HFF-Myc (cell line): ENCODE measurements around the gene AP1S2.

Experiments
- DNase-seq: peaks from one replicate; pipeline ENCODE4 v3.0.0-alpha.2; 2011; ENCODE audit warnings: low read depth; ENCODE audit errors: extremely low read depth
- H3K4me3 ChIP-seq: replicated peaks from 2 replicates; pipeline ENCODE4 v1.5.1; 2011; ENCODE audit warnings: low read depth, mild to moderate bottlenecking, control low read depth, low read length
- TF ChIP-seq, protein P1 (sequence below): IDR thresholded peaks from 2 replicates; pipeline ENCODE4 v1.5.1; 2012; ENCODE audit warnings: mild to moderate bottlenecking, low read depth, low read length, control low read depth; ENCODE audit errors: missing control alignments

The AP1S2 gene

DNA sequence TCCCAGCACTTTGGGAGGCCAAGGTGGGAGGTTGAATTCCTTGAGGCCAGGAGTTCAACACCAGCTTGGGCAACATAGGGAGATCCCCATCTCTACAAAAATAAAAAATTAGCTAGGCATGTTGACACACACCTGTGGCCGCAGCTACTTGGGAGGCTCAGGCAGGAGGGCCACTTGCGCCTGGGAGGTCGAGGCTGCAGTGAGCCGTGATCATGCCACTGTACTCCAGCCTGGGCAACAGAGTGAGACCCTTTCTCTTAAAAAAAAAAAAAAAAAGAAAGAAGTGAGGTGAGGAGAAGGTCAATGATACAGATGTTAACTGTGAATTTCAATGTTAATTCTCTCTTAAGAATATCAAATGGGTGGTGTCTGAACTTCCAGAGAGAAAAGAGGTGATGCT, 15.1 kb upstream of the AP1S2 start:
- no peak overlapping the region for H3K4me3 ChIP-seq
- TF ChIP-seq, protein P1, sequence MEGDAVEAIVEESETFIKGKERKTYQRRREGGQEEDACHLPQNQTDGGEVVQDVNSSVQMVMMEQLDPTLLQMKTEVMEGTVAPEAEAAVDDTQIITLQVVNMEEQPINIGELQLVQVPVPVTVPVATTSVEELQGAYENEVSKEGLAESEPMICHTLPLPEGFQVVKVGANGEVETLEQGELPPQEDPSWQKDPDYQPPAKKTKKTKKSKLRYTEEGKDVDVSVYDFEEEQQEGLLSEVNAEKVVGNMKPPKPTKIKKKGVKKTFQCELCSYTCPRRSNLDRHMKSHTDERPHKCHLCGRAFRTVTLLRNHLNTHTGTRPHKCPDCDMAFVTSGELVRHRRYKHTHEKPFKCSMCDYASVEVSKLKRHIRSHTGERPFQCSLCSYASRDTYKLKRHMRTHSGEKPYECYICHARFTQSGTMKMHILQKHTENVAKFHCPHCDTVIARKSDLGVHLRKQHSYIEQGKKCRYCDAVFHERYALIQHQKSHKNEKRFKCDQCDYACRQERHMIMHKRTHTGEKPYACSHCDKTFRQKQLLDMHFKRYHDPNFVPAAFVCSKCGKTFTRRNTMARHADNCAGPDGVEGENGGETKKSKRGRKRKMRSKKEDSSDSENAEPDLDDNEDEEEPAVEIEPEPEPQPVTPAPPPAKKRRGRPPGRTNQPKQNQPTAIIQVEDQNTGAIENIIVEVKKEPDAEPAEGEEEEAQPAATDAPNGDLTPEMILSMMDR = no peak
- DNase-seq = no peak

DNA sequence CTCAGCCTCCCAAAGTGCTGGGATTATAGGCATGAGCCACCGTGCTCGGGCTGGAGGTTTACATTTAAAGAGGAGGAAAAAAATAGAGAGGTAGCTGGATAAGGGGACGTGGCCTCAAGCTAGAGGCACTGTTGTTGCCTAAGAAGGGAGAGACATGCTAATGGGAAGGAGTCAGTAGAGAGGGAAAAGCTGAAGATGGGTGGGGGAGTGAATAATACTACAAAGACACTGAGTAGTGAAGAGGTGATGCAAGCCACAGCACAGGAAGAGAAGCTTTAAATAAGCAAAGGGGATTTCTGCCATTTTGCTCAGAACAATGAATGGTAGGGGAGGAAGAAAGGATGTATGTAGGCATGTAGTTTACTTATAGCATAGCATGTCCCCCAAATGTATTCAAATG, 11.5 kb upstream of the AP1S2 start:
- no peak for DNase-seq
- TF ChIP-seq, protein P1 = no peak
- H3K4me3 ChIP-seq = no peak overlapping the region

DNA sequence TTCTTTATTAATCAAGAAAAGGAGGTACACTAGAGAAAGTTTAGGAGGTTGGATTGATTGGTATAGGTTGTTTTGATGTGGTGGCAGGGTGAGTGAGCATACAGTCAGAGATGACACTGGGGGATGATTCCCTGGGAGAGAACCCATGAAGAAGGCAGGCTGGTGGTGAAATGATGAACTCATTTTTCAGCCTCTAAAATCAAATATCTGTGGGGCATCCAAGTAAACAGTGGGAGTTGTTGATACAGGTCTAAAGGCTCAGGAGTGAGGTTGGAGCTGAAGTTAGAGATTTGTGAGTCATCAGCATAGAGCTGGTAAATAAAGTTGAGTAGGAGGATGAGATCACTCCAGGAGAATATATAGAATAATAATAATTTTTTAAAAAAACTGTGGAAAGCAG, 10.0 kb upstream of the AP1S2 start:
- TF ChIP-seq, protein P1 = no peak
- DNase-seq = no peak
- no peak overlapping the region for H3K4me3 ChIP-seq

DNA sequence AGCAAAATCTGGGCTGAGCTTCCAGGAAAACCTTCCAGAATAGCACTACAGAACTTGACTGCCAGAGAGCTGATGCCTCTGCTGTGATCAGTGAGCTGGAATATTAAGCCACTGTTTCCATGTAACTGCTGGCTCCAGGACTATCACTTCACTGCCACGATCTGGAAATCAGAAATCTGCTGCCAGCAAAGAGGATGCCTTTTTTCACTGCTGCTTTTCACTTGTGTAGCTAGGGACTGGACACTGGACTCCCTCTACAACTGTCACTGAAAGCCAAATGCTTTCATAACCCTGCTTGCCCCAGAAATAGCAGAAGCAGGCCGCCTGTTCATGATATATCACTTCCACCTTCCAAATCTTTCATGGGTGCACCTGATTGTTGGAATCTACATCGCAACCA, 9.4 kb upstream of the AP1S2 start:
- no peak for DNase-seq
- H3K4me3 ChIP-seq = no peak overlapping the region
- TF ChIP-seq, protein P1 = no peak

DNA sequence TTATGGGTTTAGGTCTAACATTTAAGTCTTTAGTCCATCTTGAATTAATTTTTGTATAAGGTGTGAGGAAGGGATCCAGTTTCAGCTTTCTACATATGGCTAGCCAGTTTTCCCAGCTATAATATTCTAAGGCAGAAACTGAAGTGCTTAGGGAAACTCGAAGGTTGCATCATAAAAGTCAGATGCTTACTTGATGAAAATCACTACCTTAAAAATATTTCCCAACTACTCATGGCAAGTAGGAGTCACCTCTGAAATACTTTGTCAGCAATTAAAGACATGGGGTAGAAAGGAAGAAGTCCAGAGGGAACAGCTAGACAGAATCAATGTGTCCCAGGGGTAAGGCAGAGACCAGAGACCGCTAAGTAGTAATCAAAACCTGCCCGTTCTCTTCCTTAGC, 6.3 kb upstream of the AP1S2 start:
- DNase-seq = no peak
- TF ChIP-seq, protein P1 = no peak
- no peak overlapping the region for H3K4me3 ChIP-seq

DNA sequence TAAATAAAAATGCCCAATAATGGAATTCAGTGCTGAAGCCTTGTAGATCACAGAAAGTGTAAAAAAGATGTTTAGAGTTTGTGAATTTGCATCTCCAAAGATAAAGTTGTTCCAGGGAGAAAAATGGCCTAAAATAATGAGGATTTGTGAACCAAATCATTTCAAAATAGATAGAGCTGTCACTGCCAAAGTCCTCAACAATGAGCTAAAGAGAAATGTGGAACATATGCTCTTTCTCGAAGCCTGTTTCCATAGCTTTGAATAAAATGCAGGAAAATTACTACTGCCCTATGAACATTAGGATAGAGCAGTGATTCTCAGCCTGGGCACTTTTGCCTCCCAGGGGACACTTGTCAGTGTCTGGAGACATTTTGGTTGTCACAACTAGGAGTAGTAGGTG, 3.4 kb upstream of the AP1S2 start:
- H3K4me3 ChIP-seq = no peak overlapping the region
- TF ChIP-seq, protein P1 = no peak
- no peak for DNase-seq

DNA sequence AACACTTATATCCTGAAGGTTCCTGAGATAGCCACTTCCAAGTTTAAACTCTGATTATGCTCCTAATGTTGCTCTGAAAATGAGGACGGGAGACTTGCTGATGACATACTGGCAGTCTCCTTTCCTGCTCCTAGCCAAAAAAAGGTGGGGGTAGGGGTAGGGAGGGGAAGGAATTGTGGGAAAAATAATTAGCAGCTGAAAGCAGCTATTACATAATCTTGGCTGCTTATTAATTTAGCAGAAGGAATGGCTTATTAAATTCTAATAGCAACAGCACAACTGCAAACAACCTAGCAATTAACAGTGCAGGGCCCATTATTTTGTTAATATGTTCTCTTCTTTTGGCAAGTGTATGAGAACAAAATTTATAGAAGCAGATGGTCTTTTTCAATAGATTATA, 2.0 kb upstream of the AP1S2 start:
- DNase-seq = no peak
- H3K4me3 ChIP-seq = no peak overlapping the region
- TF ChIP-seq, protein P1 = no peak
